GM12873 (cell line): ENCODE data around the gene RAB11FIP5.

Experiments
- CTCF ChIP-seq: IDR thresholded peaks from 2 replicates; pipeline ENCODE4 v1.5.1; 2012; ENCODE audit warnings: low read depth, mild to moderate bottlenecking, moderate library complexity, low read length, control low read depth; ENCODE audit not compliant: insufficient read depth; ENCODE audit errors: missing control alignments

The RAB11FIP5 gene

GRCh38 chr2:73112913-73113854 is at the start of gene RAB11FIP5:
TSS of gene RAB11FIP5 (minus strand) at chr2:73112948. CDS start at chr2:73112777, 171 bp downstream.
- no peak for TF ChIP-seq CTCF

GRCh38 chr2:73156539-73157124 is 43.9 kb upstream of the RAB11FIP5 start:
- TF ChIP-seq CTCF: peak; percentile 50

- no peak for TF ChIP-seq CTCF
These were observed 30.2 kb upstream of the RAB11FIP5 start for GRCh38 chr2:73142937-73143336.

GRCh38 chr2:73141896-73142295 is 29.1 kb upstream of the RAB11FIP5 start:
- no peak for TF ChIP-seq CTCF

- TF ChIP-seq CTCF: no peak
These were observed 22.5 kb upstream of the RAB11FIP5 start for GRCh38 chr2:73135236-73135635.

- TF ChIP-seq CTCF: no peak
These were observed 21.7 kb upstream of the RAB11FIP5 start for GRCh38 chr2:73134471-73134870.

- TF ChIP-seq CTCF: no peak
These were observed 20.9 kb upstream of the RAB11FIP5 start for GRCh38 chr2:73133566-73134197.
